ENCODE results near the gene LRRC15.

Gene LRRC15

DNA sequence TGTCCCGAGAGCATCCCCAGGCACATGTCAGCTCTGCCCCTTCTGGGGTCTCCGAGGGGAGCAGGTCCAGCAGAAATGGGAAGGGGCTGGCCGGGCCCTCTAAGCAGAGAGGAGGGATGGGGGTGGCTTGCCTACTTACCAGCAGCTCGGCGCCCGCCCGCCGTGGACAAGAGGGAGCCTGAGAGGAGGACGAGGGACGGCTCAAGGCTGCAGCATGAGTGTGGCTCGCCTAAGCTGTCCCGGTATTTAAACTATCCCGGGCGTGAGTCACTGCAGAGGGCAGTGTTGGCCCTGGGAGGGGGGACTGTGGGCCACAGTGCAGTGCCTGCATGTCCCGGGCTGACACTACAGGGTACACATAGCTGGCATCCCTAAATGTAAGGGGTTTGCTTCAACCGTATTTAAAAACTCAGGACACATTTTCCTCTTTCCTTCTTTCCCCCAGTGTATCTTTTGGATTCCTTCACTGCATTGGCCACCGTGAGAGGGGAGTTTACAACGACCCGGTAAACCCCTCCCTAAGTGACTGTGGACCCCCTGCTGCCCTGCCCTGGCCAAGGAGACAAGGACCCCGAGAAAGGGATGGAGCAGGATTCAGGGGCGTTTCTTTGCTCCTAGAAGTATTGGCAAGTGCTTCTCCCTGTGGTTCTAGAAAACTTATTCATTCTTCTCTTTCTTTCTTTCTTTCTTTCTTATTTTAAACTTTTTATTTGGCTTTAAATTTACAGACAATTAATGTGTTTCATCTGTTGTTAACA lies at the start of gene LRRC15:
TSS of gene LRRC15 (minus strand) at position 222 of the 758 bp plus-strand sequence. CDS start 8,700 bp downstream, outside the sequence.
- no peak for DNase-seq

GRCh38 chr3:194418671-194419070 lies 49.1 kb upstream of the LRRC15 start:
- no peak for DNase-seq

GRCh38 chr3:194407423-194407822 lies 37.9 kb upstream of the LRRC15 start:
- DNase-seq, result no peak

DNA sequence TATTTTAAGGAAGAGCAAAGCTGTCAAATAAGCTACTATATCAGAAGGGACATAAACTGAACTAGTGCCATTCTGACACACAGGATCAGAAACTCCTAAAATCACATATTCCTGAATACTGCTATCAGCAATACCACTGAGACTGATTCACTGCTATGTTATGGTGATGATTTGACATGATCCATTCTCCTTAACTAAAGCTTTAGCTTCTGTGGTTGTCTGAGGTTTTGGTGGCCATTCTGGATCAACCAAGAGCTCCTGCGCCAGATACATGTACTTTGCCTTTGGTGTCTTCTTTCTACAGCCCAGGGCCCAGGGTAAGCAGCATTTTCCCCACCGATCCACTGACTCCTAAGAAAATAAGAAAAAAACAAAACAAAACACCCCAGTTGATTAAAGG lies 36.2 kb upstream of the LRRC15 start:
- no peak for DNase-seq

DNA sequence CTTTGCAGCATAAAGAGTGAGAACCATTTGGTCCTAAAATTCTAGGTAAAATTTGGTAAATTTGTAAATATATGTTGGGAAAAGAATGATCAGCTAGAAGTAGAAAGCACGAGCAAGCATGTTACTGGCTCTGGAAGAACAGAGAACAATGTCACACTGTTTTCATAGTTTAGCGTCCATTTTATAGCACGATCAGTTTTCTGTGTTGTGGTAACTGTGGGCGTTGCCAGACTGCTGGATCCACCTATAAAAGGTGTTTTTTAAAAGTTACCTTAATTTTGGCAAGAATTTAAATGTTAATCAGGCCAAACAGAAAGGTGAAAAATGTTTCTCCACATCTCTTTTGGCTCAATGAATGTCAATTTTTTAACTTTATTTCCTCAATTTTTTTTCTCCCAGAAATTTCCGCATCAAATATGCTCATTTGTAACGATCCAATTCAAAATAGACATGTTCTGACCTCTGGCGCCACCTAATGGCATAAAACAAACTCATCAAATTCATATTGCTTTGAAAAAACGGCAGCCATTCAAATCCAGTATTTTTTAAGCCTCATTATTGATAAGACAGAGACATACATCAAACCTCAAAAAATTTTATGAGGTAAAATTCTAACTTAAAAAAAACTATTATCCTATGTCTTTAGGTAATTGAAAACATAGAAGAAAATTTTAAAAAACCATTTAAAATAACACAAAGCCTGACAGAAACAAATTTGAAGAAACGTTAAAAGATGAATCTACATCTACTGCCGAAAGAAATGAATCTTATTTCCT lies 35.0 kb upstream of the LRRC15 start:
- DNase-seq, result peak; percentile 77

DNA sequence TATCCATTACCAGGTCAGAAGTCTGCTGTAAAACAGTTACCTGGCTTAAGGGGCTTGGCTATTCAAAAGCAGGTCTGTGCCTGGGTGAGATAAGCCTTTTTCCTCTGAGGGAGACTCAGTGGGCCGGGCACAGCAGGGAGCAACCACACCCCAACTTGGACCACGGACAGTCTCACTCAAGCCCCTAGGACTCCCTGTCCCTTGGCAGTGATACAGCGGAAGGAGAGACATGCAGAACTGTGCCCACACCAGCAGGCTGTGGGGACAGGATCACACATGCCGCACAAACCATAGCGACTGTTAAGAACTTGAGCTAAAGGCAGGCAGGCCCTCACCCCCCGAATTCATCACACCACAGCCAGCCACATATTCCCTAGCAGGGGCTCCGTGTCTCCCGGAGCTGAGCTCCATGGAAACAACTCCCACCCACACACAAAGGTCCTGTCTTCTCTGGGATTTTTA lies 32.4 kb upstream of the LRRC15 start:
- DNase-seq, result peak; percentile 27

GRCh38 chr3:194401346-194401745 lies 31.8 kb upstream of the LRRC15 start:
- no peak for DNase-seq

DNA sequence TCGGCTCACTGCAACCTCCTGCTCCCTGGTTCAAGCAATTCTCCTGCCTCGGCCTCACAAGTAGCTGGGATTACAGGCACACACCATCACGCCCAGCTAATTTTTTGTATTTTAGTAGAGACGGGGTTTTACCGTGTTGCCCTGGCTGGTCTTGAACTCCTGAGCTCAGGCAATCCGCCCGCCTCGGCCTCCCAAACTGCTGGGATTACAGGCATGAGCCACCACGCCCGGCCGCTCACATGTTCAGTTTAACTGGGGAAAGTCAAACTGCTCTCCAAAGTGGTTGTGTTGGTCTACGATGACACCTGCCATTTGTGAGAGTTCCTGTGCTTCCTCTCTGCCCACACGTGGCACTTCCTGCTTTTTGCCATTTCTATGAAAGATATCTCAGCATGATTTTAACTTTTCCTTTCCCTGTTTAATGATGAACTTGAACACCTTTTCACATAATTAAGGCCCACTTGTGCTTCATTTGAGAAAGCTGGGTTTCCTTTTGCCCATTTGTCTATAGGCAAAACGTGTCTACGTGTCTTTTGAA lies 30.4 kb upstream of the LRRC15 start:
- DNase-seq, result no peak

DNA sequence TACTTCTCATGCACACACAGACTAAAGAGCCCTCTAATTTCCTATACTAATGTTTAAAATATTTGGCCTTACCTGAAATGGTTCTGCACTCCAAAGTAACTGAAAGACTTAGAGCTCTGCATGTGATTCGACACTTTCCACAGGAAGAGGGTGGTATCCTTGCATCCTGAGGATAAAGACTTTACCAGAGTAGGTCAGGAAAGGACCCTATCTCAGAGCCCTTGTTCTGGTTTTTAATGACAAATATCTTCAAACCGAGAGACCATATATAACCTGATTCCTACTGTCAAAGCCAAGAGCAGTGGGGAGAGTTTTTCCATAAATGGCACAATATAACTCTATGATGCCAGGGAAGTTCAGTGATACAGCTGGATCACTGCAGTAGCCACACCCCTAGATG lies 29.6 kb upstream of the LRRC15 start, which contains the start of gene GP5:
TSS of gene GP5 (minus strand) at position 101 of the 400 bp plus-strand sequence. CDS start 984 bp downstream, outside the sequence.
- DNase-seq, result peak; percentile 18

- DNase-seq, result peak; percentile 23
Measured at GRCh38 chr3:194397757-194398312, 28.3 kb upstream of the LRRC15 start.

DNA sequence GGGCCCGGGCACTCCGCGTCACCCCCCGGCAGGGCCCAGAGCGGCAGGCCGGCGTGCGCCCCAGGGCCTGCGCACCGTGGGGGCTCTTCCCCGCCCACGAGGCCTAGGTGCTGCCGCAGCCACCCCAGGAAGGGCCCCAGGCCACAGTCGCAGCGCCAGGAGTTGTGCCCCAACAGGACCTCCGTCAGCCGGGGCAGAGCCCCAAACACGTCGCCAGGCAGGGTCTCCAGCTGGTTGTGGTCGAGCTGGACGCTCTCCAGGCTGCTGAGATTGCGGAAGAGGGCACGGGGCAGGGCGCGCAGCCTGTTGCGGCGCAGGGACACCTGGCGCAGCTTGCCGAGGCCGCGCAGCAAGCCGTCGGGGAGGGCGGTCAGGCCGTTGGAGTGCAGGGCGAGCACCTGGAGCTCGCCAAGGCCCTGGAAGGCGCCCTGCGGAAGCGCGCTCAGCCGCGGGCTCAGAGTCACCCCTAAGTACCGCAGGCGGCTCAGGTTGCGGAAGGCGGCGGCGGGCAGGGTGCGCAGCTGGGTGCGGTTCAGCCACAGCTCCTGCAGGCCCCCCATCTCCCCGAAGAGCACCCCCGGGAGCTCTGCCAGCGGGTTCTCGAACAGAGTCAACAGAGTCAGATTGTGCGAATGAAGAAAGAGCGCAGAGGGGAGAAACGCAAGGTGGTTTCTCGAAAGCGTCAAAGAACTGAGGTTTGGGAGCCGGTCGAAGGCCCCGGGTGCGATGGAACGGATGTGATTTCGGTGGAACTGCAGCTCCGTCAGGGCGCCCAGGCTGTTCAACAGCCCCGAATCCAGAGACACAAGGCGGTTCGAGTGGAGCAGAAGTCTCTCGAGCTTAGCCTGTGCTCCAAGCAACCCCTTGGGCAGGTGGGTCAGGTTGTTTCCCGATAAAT lies 27.6 kb upstream of the LRRC15 start:
- no peak for DNase-seq

- no peak for DNase-seq
Measured at GRCh38 chr3:194396539-194396858, 27.0 kb upstream of the LRRC15 start.

- DNase-seq, result peak; percentile 36
Measured at GRCh38 chr3:194395778-194396538, 26.4 kb upstream of the LRRC15 start.

GRCh38 chr3:194395212-194395611 lies 25.7 kb upstream of the LRRC15 start:
- no peak for DNase-seq

DNA sequence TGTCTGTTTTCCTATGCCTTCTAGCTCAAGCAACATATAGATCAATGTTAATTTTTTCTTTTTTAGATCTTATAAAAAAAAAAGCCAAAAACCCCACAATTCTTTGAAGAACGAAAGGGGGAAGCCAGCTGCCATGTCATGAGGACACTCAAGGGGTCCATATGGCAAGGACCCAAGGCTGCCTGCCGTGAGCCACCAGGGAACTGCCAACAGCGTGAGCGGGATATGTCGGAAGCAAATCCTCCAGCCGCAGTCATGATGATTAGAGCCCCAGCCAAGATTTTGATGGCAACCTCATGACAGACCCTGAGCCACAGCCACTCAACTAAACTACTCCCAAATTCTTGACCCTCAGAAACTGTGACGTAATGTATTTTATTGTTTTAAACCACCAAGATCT lies 23.0 kb upstream of the LRRC15 start:
- no peak for DNase-seq

- DNase-seq, result no peak
Measured at GRCh38 chr3:194390835-194391234, 21.3 kb upstream of the LRRC15 start.

GRCh38 chr3:194389269-194389668 lies 19.7 kb upstream of the LRRC15 start:
- DNase-seq, result no peak

DNA sequence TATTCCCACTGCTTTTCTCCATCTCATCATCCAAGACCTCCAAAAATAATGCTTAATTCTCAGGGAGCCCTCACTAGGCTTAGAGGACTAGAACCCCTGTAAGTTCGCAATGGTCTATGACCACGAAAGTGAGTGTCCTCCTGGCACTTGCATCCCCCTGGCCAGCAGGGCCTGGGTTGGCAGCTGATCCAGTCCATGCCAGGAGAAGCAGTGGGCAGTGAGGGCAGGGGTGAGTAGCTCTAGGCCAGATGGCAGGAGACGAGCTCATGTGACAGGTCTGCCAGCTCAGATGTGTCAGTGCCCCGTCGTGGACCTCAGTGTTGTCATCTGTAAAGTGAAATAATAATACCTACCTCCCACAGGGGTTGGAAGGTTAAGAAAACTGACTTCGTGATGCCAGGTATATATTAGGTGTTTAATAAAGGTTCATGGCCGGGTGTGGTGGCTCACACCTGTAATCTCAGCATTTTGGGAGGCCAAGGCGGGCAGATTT lies 18.4 kb upstream of the LRRC15 start:
- DNase-seq, result no peak

DNA sequence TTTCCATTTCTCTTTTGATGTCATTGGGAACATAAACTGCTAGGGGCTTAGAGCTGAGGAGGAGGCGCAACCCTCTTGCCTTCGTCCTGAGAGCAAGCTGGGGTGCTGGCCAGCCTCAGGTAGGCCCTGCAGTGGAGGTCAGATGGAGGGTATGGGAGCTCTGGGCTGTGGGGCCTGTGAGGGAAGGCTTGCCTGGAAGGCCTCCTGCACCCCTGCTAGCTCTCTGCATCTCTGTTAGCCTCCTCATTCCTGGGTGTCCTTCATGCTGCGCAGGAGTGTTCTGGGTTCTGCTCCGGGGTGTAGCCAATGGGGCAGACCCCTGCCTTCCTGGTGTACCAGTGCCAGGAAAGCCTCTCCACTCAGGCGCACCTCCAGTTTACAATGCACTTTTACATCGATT lies 17.7 kb upstream of the LRRC15 start:
- no peak for DNase-seq

GRCh38 chr3:194386648-194387047 lies 17.1 kb upstream of the LRRC15 start:
- no peak for DNase-seq

- DNase-seq, result no peak
Measured at GRCh38 chr3:194386066-194386465, 16.5 kb upstream of the LRRC15 start.

Data from hematopoietic multipotent progenitor cell treated with erythropoietin and hydrocortisone succinate and interleukin-3 and kit ligand, for 8 days (in vitro differentiated cells).